ENCODE measurements around the gene SULT4A1. TPM values are rescaled to one million over a fixed set of nuclear protein-coding genes. Genes with fewer than 3 reads are reported as not detected.

SULT4A1 gene
- total RNA-seq, result not detected in 2 replicates

GRCh38 chr22:43862074-43862881 lies at the start of gene SULT4A1:
Gene SULT4A1 (minus strand): TSS chr22:43862513. CDS start chr22:43862382, 131 bp downstream.

GRCh38 chr22:43891360-43892182 lies 29.3 kb upstream of the SULT4A1 start, which contains the start of gene PNPLA5:
Gene PNPLA5 (minus strand): TSS chr22:43892013. CDS start chr22:43891880, 133 bp downstream.

GRCh38 chr22:43812149-43812842 lies 50.0 kb downstream of the SULT4A1 start, which contains the start of gene EFCAB6:
Gene EFCAB6 (minus strand): TSS chr22:43812305. CDS start chr22:43782318, 29,987 bp downstream.

Small RNA genes within 50 kb of the gene (small RNA-seq; reads per million reads assigned to genes)
- gene HMGN2P9 (ENCODE audit: low replicate concordance), result not detected

Other genes starting within 250 kb of the SULT4A1 start
- 1.1 and 1.8 TPM in 2 replicates for gene EFCAB6, start 50.2 kb downstream of the SULT4A1 start, total RNA-seq
- not detected in 2 replicates for gene PNPLA5, start 29.5 kb upstream of the SULT4A1 start, total RNA-seq
- gene PNPLA3, start 61.3 kb upstream of the SULT4A1 start, total RNA-seq, result 5.9 and 12.0 TPM in 2 replicates
- 37.9 and 51.1 TPM in 2 replicates for gene SAMM50, start 92.9 kb upstream of the SULT4A1 start, total RNA-seq
- 54.9 and 67.6 TPM in 2 replicates for gene PARVB, start 161.8 kb upstream of the SULT4A1 start, total RNA-seq